GM12878 (cell line): ENCODE results near the gene FRYL. TPM values are rescaled to one million over a fixed set of nuclear protein-coding genes. Genes with fewer than 3 reads are reported as not detected.

ENCODE experiments used
- ATAC-seq: fragments of 200-7000 bp; cut with Tn5 transposase; 3 replicates; pipeline ENCODE4 v1.9.1; 2020; ENCODE audit warnings: mild to moderate bottlenecking, moderate library complexity
- BruUV-seq: library from RNA; stranded (reverse); fragments of 400-500 nt; replicated peaks from 2 replicates; lab custom pipeline; 2021; lab: Mats Ljungman, UMichigan
- CTCF ChIA-PET: fragments of 300-600 bp; sonication (Branson Sonifier 250); formaldehyde crosslinking; extraction: SDS; loops from one replicate; lab custom pipeline; 2021; ENCODE audit warnings: inconsistent platforms; lab: Yijun Ruan, JAX
- POLR2A ChIA-PET: fragments of 350-600 bp; formaldehyde crosslinking; extraction: SDS; loops from one replicate; lab custom pipeline; 2021; ENCODE audit warnings: inconsistent platforms; lab: Charles Lee
- RAD21 ChIA-PET: fragments of 300-600 bp; sonication (Branson Sonifier 250); formaldehyde crosslinking; loops from one replicate; lab custom pipeline; 2023; ENCODE audit warnings: antibody characterized with exemption; ENCODE audit not compliant: unreplicated experiment; lab: Charles Lee
- SMC1A ChIA-PET: fragments of 300-600 bp; sonication (Branson Sonifier 250); formaldehyde crosslinking; loops from one replicate; lab custom pipeline; 2023; ENCODE audit not compliant: unreplicated experiment, uncharacterized antibody; lab: Charles Lee
- DNase-seq: peaks from one replicate; pipeline ENCODE4 v3.0.0-alpha.2; 2011; ENCODE audit warnings: low read depth, low spot score
- FAIRE-seq: peaks from 3 replicates; lab custom pipeline; 2011; peaks lifted over from hg19 to GRCh38; lab: Jason Lieb, UNC
- H2AFZ ChIP-seq: 2 replicates; pipeline ENCODE4 v1.6.0; 2011; ENCODE audit warnings: low read depth, low read length, control low read depth; ENCODE audit not compliant: control insufficient read depth
- H3K27ac ChIP-seq: 2 replicates; pipeline ENCODE4 v1.5.1; 2011; ENCODE audit warnings: control low read depth; ENCODE audit not compliant: control insufficient read depth, insufficient read depth
- H3K27me3 ChIP-seq, 2 experiments: replicated peaks in 1 of 2; 2 replicates each; pipeline versions ENCODE4 v1.6.0 to v1.6.1; 2011; ENCODE audit warnings: low read length in 1 of 2; ENCODE audit not compliant: control insufficient read depth in 2 of 2, insufficient read depth in 2 of 2
- H3K36me3 ChIP-seq, 2 experiments: 2 replicates each; pipeline ENCODE4 v1.5.1; 2011; ENCODE audit warnings: low read length in 1 of 2; ENCODE audit not compliant: control insufficient read depth in 2 of 2, insufficient read depth in 2 of 2
- H3K4me1 ChIP-seq: 2 replicates; pipeline ENCODE4 v1.6.1; 2011; ENCODE audit warnings: mild to moderate bottlenecking, low read length, moderate library complexity, mixed read lengths; ENCODE audit not compliant: control insufficient read depth, insufficient read depth
- H3K4me2 ChIP-seq: 2 replicates; pipeline ENCODE4 v1.6.0; 2011; ENCODE audit warnings: control low read depth; ENCODE audit not compliant: control insufficient read depth, insufficient read depth
- H3K4me3 ChIP-seq: fragments of 200-600 bp; sonication (generic); 2 replicates; pipeline ENCODE4 v1.5.1; 2016
- H3K79me2 ChIP-seq: 2 replicates; pipeline ENCODE4 v1.6.0; 2011; ENCODE audit warnings: low read length; ENCODE audit not compliant: control insufficient read depth, insufficient read depth
- H3K9ac ChIP-seq: 2 replicates; pipeline ENCODE4 v1.8.0; 2011; ENCODE audit warnings: low read length, control low read depth, mixed read lengths; ENCODE audit not compliant: control insufficient read depth, insufficient read depth
- H3K9me3 ChIP-seq: replicated peaks from 3 replicates; pipeline ENCODE4 v1.5.1; 2011; ENCODE audit warnings: mild to moderate bottlenecking, low read length; ENCODE audit not compliant: control insufficient read depth, insufficient read depth
- H4K20me1 ChIP-seq: 2 replicates; pipeline ENCODE4 v1.6.0; 2011; ENCODE audit not compliant: control insufficient read depth, insufficient read depth
- BHLHE40 ChIP-seq, 2 experiments: fragments of 450-650 bp in 1 of 2; IDR thresholded peaks; 2 replicates each; pipeline ENCODE4 v1.6.1; 2011 to 2017; ENCODE audit warnings: low read depth in 2 of 2, borderline replicate concordance in 1 of 2, improper control_type of control experiment in 1 of 2, low read length in 1 of 2, mild to moderate bottlenecking in 1 of 2
- CBX3 ChIP-seq: fragments of 200-600 bp; sonication (generic); IDR thresholded peaks from 2 replicates; pipeline ENCODE4 v1.6.1; 2016; ENCODE audit warnings: low read depth, borderline replicate concordance
- EZH2 ChIP-seq: IDR thresholded peaks from 2 replicates; pipeline ENCODE4 v1.6.1; 2012; ENCODE audit warnings: low read depth, mild to moderate bottlenecking, control low read depth, inconsistent platforms, low read length, borderline replicate concordance; ENCODE audit not compliant: control insufficient read depth
- GATAD2B ChIP-seq: fragments of 450-650 bp; conservative IDR thresholded peaks from 2 replicates; pipeline ENCODE4 v1.6.1; 2017; ENCODE audit warnings: low read depth, mild to moderate bottlenecking, moderate library complexity
- HDAC2 ChIP-seq: fragments of 200-600 bp; sonication (generic); IDR thresholded peaks from 2 replicates; pipeline ENCODE4 v1.6.1; 2017
- JUNB ChIP-seq: IDR thresholded peaks from 2 replicates; pipeline ENCODE4 v1.6.1; 2016; ENCODE audit warnings: antibody characterized with exemption, mild to moderate bottlenecking
- KDM1A ChIP-seq: fragments of 200-600 bp; sonication (generic); IDR thresholded peaks from 2 replicates; pipeline ENCODE4 v1.6.1; 2016; ENCODE audit warnings: borderline replicate concordance
- KLF5 ChIP-seq: fragments of 450-650 bp; IDR thresholded peaks from 2 replicates; pipeline ENCODE4 v1.6.1; 2014; ENCODE audit warnings: mild to moderate bottlenecking; ENCODE audit not compliant: partially characterized antibody
- LARP7 ChIP-seq: fragments of 450-650 bp; IDR thresholded peaks from 2 replicates; pipeline ENCODE4 v1.6.1; 2017; ENCODE audit warnings: mild to moderate bottlenecking
- PAX8 ChIP-seq: fragments of 450-650 bp; IDR thresholded peaks from 2 replicates; pipeline ENCODE4 v1.6.1; 2017; ENCODE audit warnings: mild to moderate bottlenecking, moderate library complexity
- RAD21 ChIP-seq: IDR thresholded peaks from 2 replicates; pipeline ENCODE4 v1.6.1; 2011; ENCODE audit warnings: mild to moderate bottlenecking, low read depth, low read length, moderate library complexity; ENCODE audit not compliant: insufficient read depth
- STAT3 ChIP-seq: IDR thresholded peaks from 2 replicates; pipeline ENCODE4 v1.6.1; 2011; ENCODE audit warnings: low read depth, low read length, improper control_type of control experiment
- WRNIP1 ChIP-seq: IDR thresholded peaks from 2 replicates; pipeline ENCODE4 v1.6.1; 2011; ENCODE audit warnings: low read depth, low read length, improper control_type of control experiment, borderline replicate concordance
- YBX1 ChIP-seq: fragments of 450-650 bp; IDR thresholded peaks from 2 replicates; pipeline ENCODE4 v1.6.1; 2016; ENCODE audit warnings: antibody characterized with exemption
- ZNF622 ChIP-seq: fragments of 450-650 bp; IDR thresholded peaks from 2 replicates; pipeline ENCODE4 v1.6.1; 2017; ENCODE audit warnings: mild to moderate bottlenecking, inconsistent platforms
- WGBS: methylation state at CpG from one replicate; pipeline ENCODE4 v1.1.6; 2016; ENCODE audit warnings: low lambda C conversion rate; ENCODE audit not compliant: insufficient replicate concordance, insufficient coverage; ENCODE audit errors: missing lambda C conversion rate; 5-methylcytosine and 5-hydroxymethylcytosine counted together
- in situ Hi-C: fragments of 300-500 bp; cut with MboI; formaldehyde crosslinking; loops from 9 replicates; pipeline ENCODE4 v1.14.3; 2018; ENCODE audit warnings: mixed read lengths
- intact Hi-C: fragments of 100-400 bp; cut with micrococcal nuclease; formaldehyde crosslinking; loops from one replicate; pipeline ENCODE4 v1.14.2; 2022; ENCODE audit not compliant: unreplicated experiment
- polyA plus RNA-seq, 11 experiments: library from polyadenylated mRNA; depleted of rRNA in 4 of 11; unstranded in 6 of 11; stranded (reverse) in 5 of 11; fragments of >200 nt; fragmentation: Nextera tagmentation in 4 of 11; fragmentation: Illumina TruSeq in 1 of 11; extraction: Ambion mirVana in 4 of 11; extraction: Trizol in 1 of 11; gene quantifications; 1 replicate in 1 of 11; 2 replicates in 10 of 11; pipeline versions ENCODE4 v1.2.1 to v1.2.3, GENCODE V29; 2011 to 2016; ENCODE audit warnings: inconsistent platforms in 2 of 11, missing spikeins in 2 of 11, low read depth in 1 of 11
- total RNA-seq, 4 experiments: library from RNA; depleted of rRNA in 3 of 4; stranded (reverse); fragments of >200 nt in 3 of 4; fragmentation: Illumina TruSeq in 1 of 4; extraction: Trizol in 1 of 4; gene quantifications; 2 replicates each; pipeline versions ENCODE4 v1.2.1 to v1.2.3, GENCODE V29; 2013 to 2021
- TF ChIP-seq, protein P1 (sequence below): fragments of 450-650 bp; IDR thresholded peaks from 2 replicates; pipeline ENCODE4 v1.6.1; 2017; ENCODE audit warnings: mild to moderate bottlenecking
- TF ChIP-seq, protein P2 (sequence below): fragments of 450-650 bp; IDR thresholded peaks from 2 replicates; pipeline ENCODE4 v1.6.1; 2016; ENCODE audit warnings: mild to moderate bottlenecking
- TF ChIP-seq, protein P3 (sequence below): fragments of 450-650 bp; IDR thresholded peaks from 2 replicates; pipeline ENCODE4 v1.6.1; 2017; ENCODE audit warnings: low read depth, mild to moderate bottlenecking, moderate library complexity

FRYL gene
- total and polyA plus RNA-seq, 10 of the 15 experiments (the other 5 are each of a cell fraction or from before 2014, with no cell fraction given): 10.3 to 50.6 (median 28.7) TPM

DNA sequence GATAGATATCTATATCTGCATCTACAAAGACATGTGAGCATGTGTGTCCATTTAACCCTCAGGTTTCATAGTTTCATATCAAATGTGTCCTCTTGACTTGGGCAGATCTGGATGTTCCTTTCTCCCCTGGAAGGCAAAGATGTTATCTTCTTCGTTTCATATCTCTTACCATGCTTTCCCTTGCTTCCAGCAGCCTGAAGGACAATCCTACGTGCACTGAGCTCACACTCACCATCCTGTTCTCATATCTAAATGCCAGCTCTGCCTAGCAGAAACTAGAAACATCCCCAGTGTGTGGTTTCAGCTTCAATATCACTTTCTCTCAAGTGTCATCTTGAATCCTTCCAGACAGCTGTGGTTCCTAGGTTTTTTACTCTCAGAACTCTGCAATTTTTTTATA, 223.8 kb downstream of the FRYL start:
- CTCF ChIA-PET: interaction anchor here (1.0 kb wide), 2 partner anchors 9 to 31 kb away, joined by 3 read pairs; no protein-coding TSS in a partner anchor
- Histone ChIP-seq H3K9me3 (no peaks in the 10 kb centered on the region; the same call in 2 of the 3 replicates), H2AFZ (no peak overlapping the region), H4K20me1 (no peaks in the 10 kb centered on the region), H3K27ac (no peak overlapping the region), H3K79me2 (no peaks in the 10 kb centered on the region), H3K9ac (no peak overlapping the region), H3K36me3 (peaks cover 5 to 27% of the 10 kb centered on the region in 2 experiments), H3K4me2 (no peak overlapping the region), H3K4me3 (no peak overlapping the region), H3K27me3 (no peaks in the 10 kb centered on the region), H3K4me1 (no peaks in the 10 kb centered on the region)
- in situ Hi-C loops (no loop called here), intact Hi-C loops (no loop called here)
- no TSS peak for BruUV-seq
- 68% methylated on average over 2 of the region's 2 CpGs for WGBS
- ATAC-seq (no peak), DNase-seq (no peak), FAIRE-seq (no peak)
- RAD21 ChIA-PET: no interaction called here
- POLR2A ChIA-PET: no interaction called here
- SMC1A ChIA-PET: interaction anchor here (0.6 kb wide), 1 partner anchor 1094 kb away, joined by 3 read pairs; no protein-coding TSS in a partner anchor
- TF ChIP-seq JUNB (no peak), EZH2 (no peak), HDAC2 (no peak), ZNF622 (no peak), WRNIP1 (no peak), KDM1A (no peak), RAD21 (no peak), BHLHE40 (IDR thresholded peaks at IDR 0.05; ENCODE audit: borderline replicate concordance in 1 of 2, low read depth in 2 of 2, low read length in 1 of 2) (no peak), YBX1 (no peak), KLF5 (no peak), LARP7 (no peak), PAX8 (no peak), GATAD2B (no peak), STAT3 (no peak), CBX3 (no peak)
- TF ChIP-seq, protein P1, sequence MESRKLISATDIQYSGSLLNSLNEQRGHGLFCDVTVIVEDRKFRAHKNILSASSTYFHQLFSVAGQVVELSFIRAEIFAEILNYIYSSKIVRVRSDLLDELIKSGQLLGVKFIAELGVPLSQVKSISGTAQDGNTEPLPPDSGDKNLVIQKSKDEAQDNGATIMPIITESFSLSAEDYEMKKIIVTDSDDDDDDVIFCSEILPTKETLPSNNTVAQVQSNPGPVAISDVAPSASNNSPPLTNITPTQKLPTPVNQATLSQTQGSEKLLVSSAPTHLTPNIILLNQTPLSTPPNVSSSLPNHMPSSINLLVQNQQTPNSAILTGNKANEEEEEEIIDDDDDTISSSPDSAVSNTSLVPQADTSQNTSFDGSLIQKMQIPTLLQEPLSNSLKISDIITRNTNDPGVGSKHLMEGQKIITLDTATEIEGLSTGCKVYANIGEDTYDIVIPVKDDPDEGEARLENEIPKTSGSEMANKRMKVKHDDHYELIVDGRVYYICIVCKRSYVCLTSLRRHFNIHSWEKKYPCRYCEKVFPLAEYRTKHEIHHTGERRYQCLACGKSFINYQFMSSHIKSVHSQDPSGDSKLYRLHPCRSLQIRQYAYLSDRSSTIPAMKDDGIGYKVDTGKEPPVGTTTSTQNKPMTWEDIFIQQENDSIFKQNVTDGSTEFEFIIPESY: no peak
- TF ChIP-seq, protein P2, sequence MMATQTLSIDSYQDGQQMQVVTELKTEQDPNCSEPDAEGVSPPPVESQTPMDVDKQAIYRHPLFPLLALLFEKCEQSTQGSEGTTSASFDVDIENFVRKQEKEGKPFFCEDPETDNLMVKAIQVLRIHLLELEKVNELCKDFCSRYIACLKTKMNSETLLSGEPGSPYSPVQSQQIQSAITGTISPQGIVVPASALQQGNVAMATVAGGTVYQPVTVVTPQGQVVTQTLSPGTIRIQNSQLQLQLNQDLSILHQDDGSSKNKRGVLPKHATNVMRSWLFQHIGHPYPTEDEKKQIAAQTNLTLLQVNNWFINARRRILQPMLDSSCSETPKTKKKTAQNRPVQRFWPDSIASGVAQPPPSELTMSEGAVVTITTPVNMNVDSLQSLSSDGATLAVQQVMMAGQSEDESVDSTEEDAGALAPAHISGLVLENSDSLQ: no peak
- TF ChIP-seq, protein P3, sequence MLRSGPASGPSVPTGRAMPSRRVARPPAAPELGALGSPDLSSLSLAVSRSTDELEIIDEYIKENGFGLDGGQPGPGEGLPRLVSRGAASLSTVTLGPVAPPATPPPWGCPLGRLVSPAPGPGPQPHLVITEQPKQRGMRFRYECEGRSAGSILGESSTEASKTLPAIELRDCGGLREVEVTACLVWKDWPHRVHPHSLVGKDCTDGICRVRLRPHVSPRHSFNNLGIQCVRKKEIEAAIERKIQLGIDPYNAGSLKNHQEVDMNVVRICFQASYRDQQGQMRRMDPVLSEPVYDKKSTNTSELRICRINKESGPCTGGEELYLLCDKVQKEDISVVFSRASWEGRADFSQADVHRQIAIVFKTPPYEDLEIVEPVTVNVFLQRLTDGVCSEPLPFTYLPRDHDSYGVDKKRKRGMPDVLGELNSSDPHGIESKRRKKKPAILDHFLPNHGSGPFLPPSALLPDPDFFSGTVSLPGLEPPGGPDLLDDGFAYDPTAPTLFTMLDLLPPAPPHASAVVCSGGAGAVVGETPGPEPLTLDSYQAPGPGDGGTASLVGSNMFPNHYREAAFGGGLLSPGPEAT: no peak
